ENCODE results near the gene MT1B. TPM values are rescaled to one million over a fixed set of nuclear protein-coding genes. Genes with fewer than 3 reads are reported as not detected.

MT1B gene
- total and polyA plus RNA-seq, 2 of the 13 experiments (the other 11 are each of a cell fraction or from before 2014, with no cell fraction given), result 0.89 TPM; not detected in 1

- TF ChIP-seq ZNF770 (CRISPR knock-in tag; IDR thresholded peaks at IDR 0.05) (no peak), SP140L (CRISPR knock-in tag; IDR thresholded peaks at IDR 0.05; ENCODE audit: borderline replicate concordance) (no peak), PATZ1 (CRISPR knock-in tag; IDR thresholded peaks at IDR 0.05) (peak; percentile 78), ZBTB7B (CRISPR knock-in tag; IDR thresholded peaks at IDR 0.05) (peak; percentile 56; the same call in 1 of the 2 replicates), JDP2 (CRISPR knock-in tag; IDR thresholded peaks at IDR 0.05; ENCODE audit: borderline replicate concordance) (no peak), ZNF121 (CRISPR knock-in tag; IDR thresholded peaks at IDR 0.05) (peak; percentile 68), RFXAP (CRISPR knock-in tag; IDR thresholded peaks at IDR 0.05; ENCODE audit: borderline replicate concordance) (peak; percentile 77; the same call in 1 of the 2 replicates), DBP (CRISPR knock-in tag; IDR thresholded peaks at IDR 0.05; ENCODE audit: not compliant biosample characterization) (no peak), CERS6 (CRISPR knock-in tag; IDR thresholded peaks at IDR 0.05) (0 out of 2 replicates have a peak, but pooled peaks have one; percentile 66), HMG20B (CRISPR knock-in tag; conservative IDR thresholded peaks at IDR 0.05) (0 out of 2 replicates have a peak, but pooled peaks have one; percentile 7), WIZ (CRISPR knock-in tag; IDR thresholded peaks at IDR 0.05) (no peak), ZNF335 (CRISPR knock-in tag; IDR thresholded peaks at IDR 0.05) (no peak), SMAD1 (CRISPR knock-in tag; IDR thresholded peaks at IDR 0.05; ENCODE audit: borderline replicate concordance, low read depth) (no peak), TIGD3 (CRISPR knock-in tag; IDR thresholded peaks at IDR 0.05; ENCODE audit: borderline replicate concordance) (no peak), ZBTB37 (CRISPR knock-in tag; IDR thresholded peaks at IDR 0.05) (no peak), KDM4B (CRISPR knock-in tag; IDR thresholded peaks at IDR 0.05) (no peak), ZNF75D (CRISPR knock-in tag; IDR thresholded peaks at IDR 0.05; ENCODE audit: borderline replicate concordance) (no peak), ZSCAN29 (CRISPR knock-in tag; conservative IDR thresholded peaks at IDR 0.05) (0 out of 2 replicates have a peak, but pooled peaks have one; percentile 54), TBL1XR1 (IDR thresholded peaks at IDR 0.05; ENCODE audit: borderline replicate concordance, low read length, partially characterized antibody) (no peak), ZNF713 (CRISPR knock-in tag; IDR thresholded peaks at IDR 0.05) (0 out of 2 replicates have a peak, but pooled peaks have one; percentile 60)
Measured at GRCh38 chr16:56681939-56682702, 30.4 kb downstream of the MT1B start, which contains the start of gene MT1X (continued).
